Glomerular endothelial cell (primary cell): ENCODE results near the gene PTPN14. TPM values are rescaled to one million over a fixed set of nuclear protein-coding genes. Genes with fewer than 3 reads are reported as not detected.

Experiments used
- DNase-seq: peaks from one replicate; pipeline ENCODE4 v3.0.0-alpha.2; 2011; ENCODE audit warnings: low read depth, low spot score; ENCODE audit errors: extremely low read depth
- total RNA-seq: library from RNA; depleted of rRNA; stranded (reverse); fragments of >200 nt; gene quantifications from 2 replicates; pipeline ENCODE4 v1.2.3, GENCODE V29; 2015

PTPN14 gene
- total RNA-seq, 1 donor from 2014 or later, result 81.7 TPM

DNA sequence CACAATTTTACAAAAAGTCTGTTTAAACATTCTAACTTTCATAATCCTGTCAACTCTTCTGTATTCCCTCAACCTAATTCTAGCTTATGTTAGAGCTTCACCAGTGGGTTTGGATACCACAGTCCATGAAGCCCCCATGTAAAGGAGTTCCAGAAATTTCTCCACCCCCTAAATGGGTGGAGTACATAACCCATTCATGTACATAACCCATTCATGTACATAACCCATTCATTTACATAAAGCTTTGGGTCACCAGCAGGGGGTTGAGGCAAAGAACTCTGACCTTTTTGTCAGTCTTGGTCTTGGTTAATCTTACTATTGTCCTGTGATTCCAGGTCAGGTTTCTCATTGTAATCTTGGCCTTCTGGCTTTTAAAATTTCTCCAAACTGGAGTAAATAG, 208.9 kb downstream of the PTPN14 start:
- DNase-seq, result no peak

DNA sequence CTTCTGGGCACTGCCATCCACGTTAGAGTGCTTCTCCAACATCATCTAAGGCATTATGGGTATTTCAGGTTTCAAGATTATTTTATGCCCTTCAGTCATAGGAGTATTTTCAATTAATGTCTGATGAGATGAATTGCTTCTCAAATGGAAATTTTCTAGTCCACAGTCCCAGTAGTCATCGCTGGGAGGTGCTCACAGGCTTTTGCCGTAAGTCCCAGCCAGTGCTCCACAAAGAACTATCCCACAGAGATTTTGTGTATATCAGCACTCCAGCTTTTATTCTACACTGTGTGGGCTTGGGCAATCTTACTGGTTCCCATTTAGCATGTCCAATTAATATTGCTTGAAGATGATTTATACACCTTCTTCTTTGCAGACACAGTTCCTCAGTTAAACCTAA, 209.5 kb downstream of the PTPN14 start:
- DNase-seq, result no peak

DNA sequence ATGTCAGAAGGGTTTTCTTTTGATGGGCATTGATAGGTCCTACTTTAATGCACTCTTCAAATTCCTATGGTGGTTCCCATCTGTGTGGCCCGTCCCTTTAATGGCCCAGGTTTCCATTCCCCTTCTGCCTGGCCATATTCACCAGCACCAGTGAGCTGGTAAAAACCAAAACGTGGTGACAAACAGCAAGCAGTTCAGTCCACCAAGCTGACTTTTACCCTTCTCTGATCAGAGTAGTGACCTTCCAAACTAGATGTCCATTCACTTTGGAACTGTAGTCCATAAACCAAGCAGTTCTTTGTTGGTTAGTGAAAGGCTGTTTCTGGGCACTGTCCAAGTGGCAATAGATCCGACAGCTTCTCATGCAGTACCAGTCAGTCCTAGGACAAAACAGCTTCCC, 209.9 kb downstream of the PTPN14 start:
- no peak for DNase-seq

DNA sequence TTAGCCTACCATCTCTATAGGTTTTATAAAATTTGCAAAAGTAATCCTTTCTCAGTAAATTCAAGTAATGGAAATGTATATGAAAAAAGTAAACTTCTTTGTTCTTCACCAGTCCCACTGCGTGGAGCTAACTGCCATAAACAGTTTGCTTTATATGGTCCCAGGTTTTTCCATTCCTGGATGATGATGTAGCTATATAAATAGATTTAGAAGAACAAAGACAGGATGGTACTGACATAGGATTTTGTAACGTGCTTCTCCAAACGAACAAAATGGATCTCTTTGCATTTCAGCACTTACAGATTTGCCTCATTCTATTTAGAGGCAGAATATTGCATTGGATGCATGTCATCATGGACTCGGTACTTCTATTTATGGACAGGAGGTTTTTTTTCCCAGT, 213.2 kb downstream of the PTPN14 start:
- no peak for DNase-seq

DNA sequence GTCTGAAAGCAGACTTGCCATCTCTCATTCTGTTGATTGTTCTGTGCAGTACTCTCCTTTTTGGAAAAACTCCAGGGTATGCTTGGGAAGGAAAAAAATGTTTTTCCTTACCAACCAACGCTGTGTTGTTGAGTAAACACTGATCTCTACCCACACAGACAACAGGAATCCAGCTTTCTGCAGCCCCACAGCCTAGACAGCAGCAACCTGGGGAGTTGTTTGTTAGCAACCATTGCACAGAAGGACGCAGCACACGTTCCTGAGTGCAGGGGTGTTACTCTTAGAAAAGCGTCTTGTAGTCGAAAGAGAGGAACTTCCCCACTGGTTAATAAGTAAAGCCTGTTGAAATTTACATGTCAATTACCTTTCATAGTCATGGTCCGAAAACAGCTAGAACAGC, 213.9 kb downstream of the PTPN14 start:
- DNase-seq, result no peak

DNA sequence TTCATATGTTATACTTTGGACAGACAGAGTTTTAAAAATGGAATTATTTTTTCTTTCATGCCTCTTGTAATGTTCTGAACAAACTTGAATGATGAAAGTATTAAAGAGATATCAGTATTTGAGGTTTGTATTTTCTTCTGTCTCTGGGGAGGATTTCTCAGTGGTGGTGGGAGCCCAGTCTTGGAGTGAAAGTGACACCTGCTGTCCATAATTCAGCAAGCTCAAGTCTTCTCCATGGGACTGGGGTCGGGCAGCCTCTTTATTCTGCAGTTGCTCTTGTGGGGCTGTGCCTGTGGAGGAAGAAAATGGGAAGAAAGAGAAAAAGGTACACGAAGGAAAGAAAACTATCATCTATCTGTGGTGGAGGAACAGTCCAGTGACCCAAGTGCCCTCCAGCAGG, 214.4 kb downstream of the PTPN14 start:
- no peak for DNase-seq

DNA sequence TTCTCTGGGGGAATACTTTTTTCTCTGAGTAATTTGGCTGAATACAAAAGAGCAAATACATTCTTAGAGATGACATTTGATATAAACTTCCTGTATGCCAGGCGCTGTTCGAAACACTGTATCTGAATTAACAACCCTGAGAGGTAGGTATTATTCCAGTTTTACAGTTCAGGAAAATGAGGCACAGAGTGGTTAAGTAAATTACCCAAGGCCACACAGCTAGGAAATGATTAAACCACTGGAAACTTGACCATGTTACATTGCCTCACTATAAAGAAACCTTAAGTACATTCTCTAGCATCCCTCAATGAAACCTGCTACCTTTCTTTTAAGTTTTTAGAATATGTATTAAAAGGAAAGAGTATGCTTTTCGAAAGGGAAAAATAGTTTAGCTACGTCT, 215.8 kb downstream of the PTPN14 start:
- no peak for DNase-seq

DNA sequence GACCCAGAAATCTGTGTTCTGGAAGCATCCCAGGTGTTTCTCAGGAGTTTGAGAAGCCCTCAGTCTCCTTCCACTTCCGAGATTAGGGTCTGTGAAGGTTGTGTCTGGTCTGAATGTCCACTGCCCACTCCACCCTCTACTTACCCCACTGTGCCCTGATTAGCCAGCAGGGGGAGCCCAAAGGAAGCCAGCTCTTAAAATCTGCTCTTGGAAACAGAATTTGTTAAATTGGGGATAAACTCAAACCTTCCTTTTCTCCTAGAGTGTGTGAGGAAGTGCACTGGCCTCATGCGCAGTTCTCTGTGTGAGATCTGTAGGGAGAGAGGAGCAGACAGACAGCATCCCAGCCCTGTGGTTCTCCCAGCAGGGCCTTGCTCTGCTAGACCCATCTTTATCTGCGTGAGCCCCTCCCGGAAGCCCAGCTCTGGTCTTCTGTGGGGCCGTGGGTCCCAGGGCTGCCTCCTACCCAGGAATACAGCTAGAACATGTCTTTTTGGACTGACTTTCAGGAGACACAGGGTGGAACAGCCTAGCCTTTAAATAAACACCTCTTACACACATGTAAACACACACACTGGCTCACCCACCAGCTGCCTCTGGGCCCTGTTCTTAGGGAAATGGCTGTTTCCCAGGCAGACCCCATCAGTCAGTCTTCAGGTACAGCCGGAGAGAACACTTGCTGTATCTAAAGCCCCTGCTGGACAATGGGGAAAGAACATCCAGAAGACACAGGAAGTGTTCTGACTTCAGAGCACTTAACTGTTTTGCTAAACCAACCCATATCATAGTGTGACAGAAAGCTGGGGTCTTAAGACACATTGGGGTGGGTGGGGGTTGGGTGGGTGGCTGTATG, 218.2 kb downstream of the PTPN14 start:
- DNase-seq, result no peak

DNA sequence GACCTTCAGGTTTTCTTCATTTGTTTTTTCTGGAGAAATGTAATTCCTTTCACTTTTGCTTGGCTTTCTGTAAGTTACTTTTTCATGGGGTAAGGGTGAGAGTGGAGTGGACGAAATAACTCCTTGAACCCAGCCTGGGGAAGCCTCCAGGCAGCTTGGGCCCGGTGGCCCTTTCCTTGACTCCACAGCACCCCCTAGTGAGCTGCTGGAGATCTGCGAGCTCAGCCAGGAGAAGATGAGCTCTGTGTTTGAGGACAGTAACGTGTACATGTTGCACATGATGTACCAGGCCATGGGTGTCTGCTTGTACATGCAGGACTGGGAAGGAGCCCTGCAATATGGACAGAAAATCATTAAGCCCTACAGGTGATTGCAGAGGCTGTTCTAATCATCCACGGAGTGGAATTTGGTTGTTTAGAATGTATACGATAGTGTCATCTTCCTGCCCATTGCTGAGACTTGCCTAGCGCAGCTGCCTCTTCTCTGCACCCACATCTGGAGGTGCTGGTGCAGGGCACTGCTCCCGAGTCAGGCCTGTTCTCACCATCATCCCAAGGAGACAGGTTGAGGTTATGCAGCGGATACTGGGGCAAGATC, 219.5 kb downstream of the PTPN14 start:
- no peak for DNase-seq

DNA sequence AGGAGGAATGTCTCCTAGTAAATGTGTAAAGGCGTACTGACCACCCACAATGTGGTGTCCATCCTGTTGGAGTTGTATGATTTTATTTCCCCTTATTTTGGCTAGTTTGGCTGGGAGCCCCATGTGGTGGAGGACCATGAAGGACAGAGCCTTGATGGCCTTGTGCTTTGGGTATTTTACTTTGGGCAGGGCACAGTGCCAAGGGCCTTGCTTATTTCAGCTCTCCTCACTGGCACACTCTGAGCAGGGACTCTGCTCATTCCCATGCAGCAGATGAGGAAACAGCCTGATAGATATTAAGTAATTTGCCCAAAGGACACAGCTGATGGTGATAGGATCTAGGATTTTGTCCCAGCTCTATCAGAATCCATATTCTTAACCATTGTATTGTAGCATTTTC, 220.2 kb downstream of the PTPN14 start:
- DNase-seq, result no peak

DNA sequence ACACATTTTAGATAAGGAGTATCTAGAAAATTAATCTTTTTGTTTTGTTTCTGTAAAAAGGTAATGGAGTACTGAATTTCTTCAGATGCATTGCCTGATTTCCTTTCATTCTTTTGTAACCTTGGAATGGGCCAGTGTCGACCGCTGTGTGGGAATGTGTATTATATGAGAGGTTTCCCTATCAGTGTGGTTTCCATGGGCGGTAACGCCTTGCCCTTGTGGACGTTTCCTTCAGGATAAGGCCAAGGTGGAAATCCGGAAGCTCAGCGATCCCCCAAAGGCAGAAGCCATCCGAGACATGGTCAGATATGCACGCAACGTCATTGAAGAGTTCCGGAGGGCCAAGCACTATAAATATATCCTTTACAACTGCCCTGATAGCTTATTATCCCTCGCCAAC, 220.7 kb downstream of the PTPN14 start:
- no peak for DNase-seq

DNA sequence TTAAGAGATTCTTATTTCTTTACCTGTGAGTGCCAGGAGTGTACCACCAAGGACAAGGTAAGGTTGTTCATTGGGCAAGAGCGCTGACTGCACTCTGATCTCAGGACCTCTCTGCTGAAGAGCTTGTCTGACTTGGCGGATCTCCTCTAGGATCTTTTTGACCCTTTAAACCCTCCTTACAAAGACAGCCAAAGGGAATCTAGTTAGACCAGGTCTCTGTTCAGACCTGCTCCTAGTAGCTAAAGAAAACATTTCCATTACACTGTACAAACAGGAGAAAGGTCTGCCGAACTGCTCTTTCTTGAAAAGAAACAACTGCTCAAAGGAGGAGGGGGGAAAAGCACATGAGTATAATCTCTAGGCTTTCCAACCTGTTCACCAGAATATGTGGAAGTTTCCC, 221.2 kb downstream of the PTPN14 start:
- DNase-seq, result no peak

DNA sequence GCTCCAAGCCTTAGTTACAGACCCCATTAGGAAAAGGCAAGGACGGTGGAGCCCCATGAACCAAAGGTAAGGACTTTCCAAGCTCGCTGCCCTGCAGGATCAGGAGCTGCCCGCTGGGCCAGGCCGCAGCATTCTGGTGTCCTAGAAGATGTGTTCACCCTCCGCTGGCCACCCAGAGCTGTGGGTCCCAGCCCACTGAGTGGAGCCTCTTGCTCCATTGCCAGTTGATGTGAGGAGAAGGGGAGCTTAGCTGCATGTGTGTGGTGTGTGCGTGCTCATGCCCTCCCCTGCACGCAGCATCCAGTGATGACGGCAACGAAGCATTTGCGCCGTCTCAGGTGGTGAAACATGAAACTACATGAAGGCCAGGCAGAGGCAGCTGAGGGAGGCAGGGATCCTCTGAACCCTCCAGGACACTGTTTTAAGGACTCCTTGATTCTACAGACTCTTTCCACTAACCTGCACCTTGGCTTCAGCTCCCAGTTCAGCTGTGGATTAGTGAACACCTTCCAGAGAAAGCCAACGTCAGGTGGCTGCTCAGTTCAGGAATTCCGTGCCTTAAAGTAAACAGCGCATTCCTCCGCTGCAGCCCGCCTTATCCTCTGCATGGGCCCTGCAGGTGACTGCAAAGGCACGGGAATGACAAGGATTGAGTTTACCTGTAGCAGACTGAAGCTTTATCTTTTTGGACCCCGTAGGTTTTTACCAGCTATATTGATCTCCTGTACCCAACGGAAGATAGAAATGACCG, 221.8 kb downstream of the PTPN14 start:
- no peak for DNase-seq

DNA sequence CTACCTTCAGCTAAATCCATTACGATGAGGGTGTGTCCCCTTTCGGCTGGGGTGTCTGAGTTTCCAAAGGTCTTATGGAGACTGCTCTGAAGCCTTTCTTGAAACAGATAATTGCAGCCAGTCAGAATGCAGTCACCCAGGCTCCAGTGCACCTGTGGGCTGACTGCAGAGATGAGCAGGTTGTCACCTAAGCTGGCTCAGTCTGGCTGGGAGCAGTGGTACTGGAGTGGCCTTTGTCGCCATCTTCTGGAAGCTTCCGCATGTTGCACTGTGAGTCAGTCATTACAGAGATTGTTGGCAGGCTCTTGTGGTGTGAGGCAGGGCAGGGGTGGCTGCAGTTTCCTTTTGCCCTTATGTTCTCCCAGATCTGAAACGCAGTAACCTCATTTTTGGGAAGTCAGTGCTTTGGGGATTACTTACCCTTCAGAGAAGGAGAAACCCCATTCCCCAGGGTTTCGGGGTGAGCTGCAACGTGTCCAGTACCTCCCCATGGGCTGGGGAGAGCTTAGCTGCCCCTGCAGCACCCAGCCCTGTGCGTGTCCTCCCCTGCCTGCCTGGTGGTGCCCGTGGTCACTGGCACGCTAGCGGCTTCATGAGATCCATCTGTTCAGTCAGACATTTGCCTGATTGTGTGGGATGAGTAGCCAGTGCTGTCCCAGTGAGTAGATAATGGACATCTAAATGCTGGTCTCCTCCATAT, 222.5 kb downstream of the PTPN14 start:
- no peak for DNase-seq

DNA sequence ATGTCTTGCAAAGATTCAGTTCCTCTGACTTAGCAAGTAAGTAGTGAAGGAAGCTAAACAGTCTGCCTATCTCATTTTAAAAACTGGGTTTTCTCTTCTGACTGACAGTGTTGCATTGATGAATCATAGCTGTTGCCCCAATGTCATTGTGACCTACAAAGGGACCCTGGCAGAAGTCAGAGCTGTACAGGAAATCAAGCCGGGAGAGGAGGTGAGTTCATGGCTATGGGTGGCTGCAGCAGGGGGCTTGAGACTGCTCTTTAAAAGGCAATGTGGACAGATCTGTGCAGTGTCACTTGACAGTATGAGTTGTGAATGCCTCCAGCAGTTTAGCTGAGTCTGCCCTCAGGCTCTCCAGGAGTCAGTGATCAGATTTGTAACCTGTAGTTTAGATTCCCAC, 223.9 kb downstream of the PTPN14 start:
- no peak for DNase-seq

DNA sequence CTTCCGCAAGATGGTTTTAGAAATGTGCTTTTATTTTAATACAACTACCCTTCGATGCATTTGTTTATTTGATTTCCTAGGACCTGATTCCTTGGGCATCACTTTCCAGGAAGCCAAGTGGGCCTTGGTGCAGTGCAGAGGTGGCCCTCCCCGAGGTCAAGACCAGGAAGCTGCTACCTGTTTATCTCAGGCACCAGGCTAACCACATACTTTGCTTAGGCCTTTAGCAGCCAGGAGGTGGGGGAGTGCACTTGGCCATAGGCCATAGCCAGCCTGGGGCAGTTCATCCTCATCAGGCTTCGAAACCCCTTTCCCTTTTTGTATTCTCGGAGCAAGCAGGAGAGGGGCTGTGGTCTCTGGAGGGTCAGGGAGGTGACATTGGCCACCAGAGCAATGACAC, 225.0 kb downstream of the PTPN14 start:
- no peak for DNase-seq

DNA sequence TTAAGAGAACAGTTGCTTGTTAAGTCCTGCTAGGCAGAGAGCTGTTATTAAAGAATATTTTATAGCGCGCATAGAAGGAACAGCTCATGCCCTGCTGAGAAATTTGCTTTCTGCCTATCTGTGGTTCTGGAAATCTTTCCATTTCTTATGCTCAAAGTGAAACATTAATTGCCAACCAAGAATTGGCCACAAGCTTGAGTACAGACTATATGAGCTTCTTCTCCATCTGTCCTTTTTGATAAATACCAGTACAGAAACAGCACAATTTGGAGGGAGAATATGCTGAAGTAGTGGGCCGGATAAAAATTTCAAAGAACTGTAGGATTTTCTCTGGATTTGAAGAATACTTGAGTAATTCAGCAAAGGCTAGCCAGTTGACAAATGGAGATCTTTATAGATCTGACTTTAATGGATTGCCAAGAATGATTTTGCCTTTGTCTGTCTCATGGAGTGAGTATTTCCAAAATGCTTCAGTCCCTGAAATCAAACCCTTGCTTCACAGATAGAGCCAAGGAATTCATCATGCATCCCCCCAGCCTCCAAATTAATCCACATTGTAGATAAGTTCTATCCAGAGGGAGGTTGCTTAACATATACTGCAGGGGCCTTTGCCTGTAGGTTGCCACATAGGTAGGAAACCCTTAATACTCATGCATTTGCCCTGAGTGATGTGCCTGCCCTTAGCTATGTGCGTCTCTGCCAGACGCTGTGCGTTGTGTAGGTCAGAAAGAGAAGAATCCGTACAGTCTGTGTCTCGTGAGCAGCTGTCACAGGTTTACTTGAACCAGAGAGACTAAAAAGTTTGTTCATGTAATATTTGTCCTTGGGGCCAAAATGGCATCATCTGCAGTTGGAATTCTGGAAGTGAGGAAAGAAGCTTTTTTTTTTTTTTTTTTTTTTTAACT, 226.3 kb downstream of the PTPN14 start:
- DNase-seq, result no peak

DNA sequence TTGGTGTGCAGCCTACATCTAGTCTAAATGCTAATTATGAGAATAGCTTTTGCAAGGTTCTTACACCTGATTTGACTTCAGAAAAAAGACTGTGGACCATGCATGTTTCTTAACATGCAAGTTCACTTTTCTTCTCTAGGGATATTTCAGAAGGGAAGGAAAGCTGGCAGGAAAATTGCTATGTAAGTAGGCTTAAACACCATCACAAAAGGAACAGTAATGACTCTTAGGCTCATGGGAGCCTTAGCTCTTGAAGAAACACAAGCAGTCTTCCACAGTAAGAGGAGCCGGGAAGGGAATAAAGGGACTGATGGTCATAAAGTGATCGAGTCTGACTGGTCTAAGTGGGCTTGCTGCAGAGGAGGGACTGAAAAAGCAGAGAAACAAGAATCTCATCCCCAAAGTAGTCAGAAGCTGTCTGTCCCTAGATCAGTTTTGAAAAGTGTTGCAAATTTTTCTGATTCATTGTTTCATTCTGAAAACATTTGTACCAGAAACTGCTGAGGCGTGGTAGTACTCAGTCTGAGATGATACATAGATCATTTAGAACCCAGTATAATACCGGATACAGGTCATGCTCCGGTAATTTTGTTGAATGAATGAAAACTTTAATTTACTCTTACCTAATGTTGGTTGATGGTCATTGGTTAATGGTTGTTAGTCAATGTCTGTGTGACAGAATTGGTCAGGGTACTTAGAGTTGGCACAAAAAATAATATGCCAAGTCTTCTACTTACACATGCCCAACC, 229.5 kb downstream of the PTPN14 start:
- DNase-seq, result no peak

DNA sequence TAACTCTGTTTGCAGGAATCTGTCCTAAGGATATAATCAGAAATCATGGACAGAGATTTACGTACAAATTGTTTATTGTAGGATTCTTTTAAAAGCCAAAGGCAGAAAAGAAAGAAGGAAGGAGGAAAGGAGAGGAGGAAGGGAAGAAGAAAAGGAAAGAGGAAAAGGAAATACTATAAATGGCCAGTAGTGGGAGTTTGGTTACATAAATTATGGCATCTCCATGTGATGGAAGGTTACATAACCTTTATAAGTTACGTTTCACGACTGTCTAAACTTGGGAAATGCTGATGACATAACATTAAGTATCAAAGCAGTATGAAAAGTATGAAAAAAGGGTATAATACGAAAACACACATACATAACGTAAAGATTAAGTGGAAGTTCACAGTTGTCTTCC, 231.5 kb downstream of the PTPN14 start:
- DNase-seq, result no peak
